HS-27A (cell line): Measurements from ENCODE around the gene EFCAB14.
"Not testable (repeated sequence)": the region's sequence is repeated elsewhere in the genome, so short reads cannot be mapped to it uniquely, and the experiment has no call there.

Experiments used
- DNase-seq: peaks from one replicate; pipeline ENCODE4 v3.0.0-alpha.2; 2012; ENCODE audit warnings: low read depth, missing footprints

EFCAB14 gene

GRCh38 chr1:46652321-46653100 lies 66.4 kb downstream of the EFCAB14 start:
- no peak for DNase-seq

- DNase-seq = not testable (repeated sequence)
Measured at GRCh38 chr1:46651152-46651551, 67.8 kb downstream of the EFCAB14 start.

GRCh38 chr1:46650491-46650890 lies 68.4 kb downstream of the EFCAB14 start:
- no peak for DNase-seq

- DNase-seq = no peak
Measured at GRCh38 chr1:46649764-46650163, 69.2 kb downstream of the EFCAB14 start.

- no peak for DNase-seq
Measured at GRCh38 chr1:46647611-46648010, 71.3 kb downstream of the EFCAB14 start.

GRCh38 chr1:46646844-46647243 lies 72.1 kb downstream of the EFCAB14 start:
- no peak for DNase-seq

- DNase-seq = no peak
Measured at GRCh38 chr1:46646331-46646730, 72.6 kb downstream of the EFCAB14 start.

GRCh38 chr1:46645815-46646214 lies 73.1 kb downstream of the EFCAB14 start:
- no peak for DNase-seq

- peak; percentile 36 for DNase-seq
Measured at GRCh38 chr1:46643368-46643775, 75.5 kb downstream of the EFCAB14 start.

GRCh38 chr1:46642115-46642680 lies 76.7 kb downstream of the EFCAB14 start:
- DNase-seq = no peak

- no peak for DNase-seq
Measured at GRCh38 chr1:46639547-46639946, 79.4 kb downstream of the EFCAB14 start.

- no peak for DNase-seq
Measured at GRCh38 chr1:46638921-46639320, 80.0 kb downstream of the EFCAB14 start.

- no peak for DNase-seq
Measured at GRCh38 chr1:46637444-46638083, 81.3 kb downstream of the EFCAB14 start.

GRCh38 chr1:46635205-46635604 lies 83.7 kb downstream of the EFCAB14 start:
- no peak for DNase-seq

- DNase-seq = no peak
Measured at GRCh38 chr1:46630719-46631118, 88.2 kb downstream of the EFCAB14 start.
